ENCODE results near the gene RPS21.

RPS21 gene

GRCh38 chr20:62430866-62431447 lies 44.1 kb downstream of the RPS21 start:
- no peak for TF ChIP-seq CTCF (IDR thresholded peaks at IDR 0.05; ENCODE audit: low read depth, low read length)
- no peak overlapping the region for H3K4me3 ChIP-seq (ENCODE audit: low read depth, low read length)

DNA sequence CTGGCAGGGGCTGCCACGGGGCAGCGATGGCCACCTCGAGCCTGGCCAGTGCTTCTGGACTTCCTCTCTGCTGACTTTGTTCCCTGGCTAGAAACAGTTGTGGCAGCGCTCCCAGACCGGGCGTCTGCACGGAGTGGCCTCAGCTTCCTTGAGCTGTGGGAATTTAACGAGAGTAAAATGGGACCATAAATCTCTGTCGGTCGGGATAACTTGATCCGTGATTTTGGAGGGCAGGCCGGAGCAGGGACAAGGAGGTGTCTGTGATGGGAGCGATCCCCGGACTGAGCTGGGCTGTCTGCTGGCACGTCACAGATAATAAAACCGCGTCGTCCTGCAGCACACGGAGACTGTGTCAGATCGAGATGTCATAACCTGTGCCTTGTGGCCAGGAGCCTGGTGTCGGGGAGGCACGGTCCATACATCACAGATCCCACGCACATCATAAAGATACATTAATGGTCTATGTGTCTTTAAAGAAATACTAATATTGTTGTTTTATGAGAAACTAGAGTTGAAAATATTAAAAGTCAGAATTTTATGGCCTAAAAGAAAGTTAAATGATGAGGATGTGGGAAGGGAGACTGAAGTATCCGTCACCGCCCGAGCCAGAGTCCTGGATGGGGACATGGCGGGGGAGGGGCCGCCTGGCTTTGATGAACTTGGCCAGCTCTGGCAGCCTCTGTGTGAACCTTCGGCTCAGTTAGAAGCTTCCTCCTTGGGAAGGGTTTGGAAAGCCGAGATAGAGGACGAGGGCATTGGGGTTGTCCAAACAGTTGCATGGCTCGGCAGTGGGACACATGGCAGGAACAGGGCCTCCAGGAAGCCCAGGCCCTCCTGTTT lies 47.0 kb downstream of the RPS21 start:
- H3K4me3 ChIP-seq (ENCODE audit: low read depth, low read length) = no peak overlapping the region
- no peak for TF ChIP-seq CTCF (IDR thresholded peaks at IDR 0.05; ENCODE audit: low read depth, low read length)

- H3K4me3 ChIP-seq (ENCODE audit: low read depth, low read length) = no peak overlapping the region
- TF ChIP-seq CTCF (IDR thresholded peaks at IDR 0.05; ENCODE audit: low read depth, low read length) = no peak
These were observed 49.8 kb downstream of the RPS21 start for GRCh38 chr20:62436692-62437091.

GRCh38 chr20:62437496-62437895 lies 50.6 kb downstream of the RPS21 start:
- H3K4me3 ChIP-seq (ENCODE audit: low read depth, low read length) = no peak overlapping the region
- no peak for TF ChIP-seq CTCF (IDR thresholded peaks at IDR 0.05; ENCODE audit: low read depth, low read length)

DNA sequence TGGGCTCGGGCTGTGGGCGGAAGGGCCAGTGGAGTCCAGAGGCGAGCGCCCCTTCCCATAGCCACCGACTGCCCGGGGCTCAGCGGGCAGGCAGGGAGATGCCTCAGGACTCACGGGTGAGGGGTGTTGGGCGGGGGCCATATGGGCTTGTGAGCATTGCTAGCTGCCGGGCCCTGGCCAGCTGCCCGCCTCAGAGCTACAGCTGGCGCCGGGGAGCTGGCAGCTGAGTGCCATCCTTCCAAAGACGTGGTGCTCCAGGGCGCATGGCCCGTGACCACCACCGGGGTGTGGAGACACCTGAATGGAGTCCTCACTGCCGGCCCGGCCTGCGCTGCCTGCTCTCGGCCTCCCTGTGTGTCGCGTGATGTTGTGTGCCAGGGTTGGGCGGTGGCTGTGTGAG lies 51.0 kb downstream of the RPS21 start:
- TF ChIP-seq CTCF (IDR thresholded peaks at IDR 0.05; ENCODE audit: low read depth, low read length) = no peak
- no peak overlapping the region for H3K4me3 ChIP-seq (ENCODE audit: low read depth, low read length)
